Naive thymus-derived CD8-positive, alpha-beta T cell (primary cell): Measurements from ENCODE around the gene EFNA3. TPM values are rescaled to one million over a fixed set of nuclear protein-coding genes. Genes with fewer than 3 reads are reported as not detected.

Source experiments
- ATAC-seq, 2 donors: fragments of 150-1000 bp; cut with Tn5 transposase in 1 of 2; sonication (Bioruptor Pico), chemical (Tn5 transposase) in 1 of 2; 1 replicate in 1 of 2; 2 replicates in 1 of 2; pipeline ENCODE4 v1.10.0; 2021; ENCODE audit warnings: mild to moderate bottlenecking in 2 of 2, moderate library complexity in 2 of 2
- POLR2A ChIA-PET: fragments of 350-600 bp; sonication (Branson Sonifier 250); formaldehyde crosslinking; loops from one replicate; lab custom pipeline; 2021; ENCODE audit warnings: antibody characterized with exemption; lab: Charles Lee
- DNase-seq, 10 donors: peaks; one replicate each; pipeline versions ENCODE4 v3.0.0 to v3.0.0-alpha.2; 2020 to 2022
- H3K27ac Mint-ChIP-seq, 10 donors: one replicate each; pipeline ENCODE4 v1.8.0; 2020 to 2022; ENCODE audit warnings: mild to moderate bottlenecking in 10 of 10, mixed read lengths in 10 of 10, moderate library complexity in 4 of 10, inconsistent platforms in 1 of 10
- H3K27me3 Mint-ChIP-seq, 5 donors: one replicate each; pipeline ENCODE4 v1.8.0; 2021 to 2022; ENCODE audit warnings: mixed read lengths in 5 of 5
- H3K36me3 Mint-ChIP-seq, 3 donors: one replicate each; pipeline ENCODE4 v1.8.0; 2020 to 2022; ENCODE audit warnings: mixed read lengths in 3 of 3, mild to moderate bottlenecking in 2 of 3, inconsistent platforms in 1 of 3
- H3K4me1 Mint-ChIP-seq, 4 donors: one replicate each; pipeline ENCODE4 v1.8.0; 2021 to 2022; ENCODE audit warnings: mixed read lengths in 4 of 4
- H3K4me3 Mint-ChIP-seq, 10 donors: one replicate each; pipeline ENCODE4 v1.8.0; 2020 to 2022; ENCODE audit warnings: mild to moderate bottlenecking in 10 of 10, mixed read lengths in 10 of 10, moderate library complexity in 6 of 10, inconsistent platforms in 1 of 10
- H3K9me3 Mint-ChIP-seq, 9 donors: one replicate each; pipeline ENCODE4 v1.8.0; 2020 to 2022; ENCODE audit warnings: mixed read lengths in 9 of 9, mild to moderate bottlenecking in 3 of 9, inconsistent platforms in 1 of 9, moderate library complexity in 1 of 9
- polyA plus RNA-seq, 3 donors: library from polyadenylated mRNA; unstranded; fragments of 300-500 nt; fragmentation: Illumina TruSeq; gene quantifications; one replicate each; pipeline ENCODE4 v1.2.3, GENCODE V29; 2021
- total RNA-seq, 8 experiments: library from RNA in 2 of 8; stranded (reverse) in 2 of 8; gene quantifications; one replicate each; pipeline ENCODE4 v1.2.3 and lab custom pipeline; 2021 to 2026

The EFNA3 gene
- total and polyA plus RNA-seq, 5 experiments from 2014 or later, result 0.53 to 1.3 (median 0.88) TPM

DNA sequence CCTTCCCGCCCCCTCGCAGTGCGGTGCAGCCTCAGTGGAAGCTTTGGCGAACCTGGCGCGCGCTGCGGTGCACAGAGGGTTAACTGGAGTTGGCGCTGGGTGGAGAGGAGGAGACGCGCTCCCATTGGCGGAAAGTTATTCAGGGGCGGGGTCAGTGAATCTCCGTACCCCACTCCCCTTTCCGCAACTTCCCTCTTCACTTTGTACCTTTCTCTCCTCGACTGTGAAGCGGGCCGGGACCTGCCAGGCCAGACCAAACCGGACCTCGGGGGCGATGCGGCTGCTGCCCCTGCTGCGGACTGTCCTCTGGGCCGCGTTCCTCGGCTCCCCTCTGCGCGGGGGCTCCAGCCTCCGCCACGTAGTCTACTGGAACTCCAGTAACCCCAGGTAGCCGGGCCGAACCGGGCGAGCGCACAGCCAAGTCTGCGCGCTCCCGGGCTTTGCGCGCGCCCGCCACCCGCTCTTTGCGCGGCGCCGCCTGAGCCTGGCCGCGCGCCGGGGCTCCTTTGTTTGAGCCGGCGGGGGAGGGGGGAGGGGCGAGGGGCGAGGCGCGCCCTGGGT lies 15.0 kb upstream of the EFNA3 start, which contains the start of gene EFNA4:
TSS of gene EFNA4 (plus strand) at position 191 of the 561 bp plus-strand sequence. CDS start at position 275, 84 bp downstream.
- no peaks in the 10 kb centered on the region for H3K9me3 Mint-ChIP-seq
- POLR2A ChIA-PET, result interaction anchor here (0.7 to 5.4 kb wide), 9 partner anchors 9 to 108 kb away, joined by 3 to 44 read pairs (median 4); partner anchors contain the start of genes EFNA3 and PBXIP1
- ATAC-seq (peak; percentile 86 to 88), DNase-seq (peak; percentile 67 to 90 (median 80))
- H3K27ac Mint-ChIP-seq, result peak within 1 kb of the TSS; percentile 33 to 96 (median 85)
- no peaks in the 10 kb centered on the region for H3K27me3 Mint-ChIP-seq
- H3K4me1 Mint-ChIP-seq, result peaks cover 21 to 50% (median 36%) of the 10 kb centered on the region in 4 donors
- peaks cover 0 to 16% (median 0%) of the 10 kb centered on the region in 3 donors for H3K36me3 Mint-ChIP-seq
- H3K4me3 Mint-ChIP-seq, result peak within 1 kb of the TSS; percentile 81 to 98 (median 96)

DNA sequence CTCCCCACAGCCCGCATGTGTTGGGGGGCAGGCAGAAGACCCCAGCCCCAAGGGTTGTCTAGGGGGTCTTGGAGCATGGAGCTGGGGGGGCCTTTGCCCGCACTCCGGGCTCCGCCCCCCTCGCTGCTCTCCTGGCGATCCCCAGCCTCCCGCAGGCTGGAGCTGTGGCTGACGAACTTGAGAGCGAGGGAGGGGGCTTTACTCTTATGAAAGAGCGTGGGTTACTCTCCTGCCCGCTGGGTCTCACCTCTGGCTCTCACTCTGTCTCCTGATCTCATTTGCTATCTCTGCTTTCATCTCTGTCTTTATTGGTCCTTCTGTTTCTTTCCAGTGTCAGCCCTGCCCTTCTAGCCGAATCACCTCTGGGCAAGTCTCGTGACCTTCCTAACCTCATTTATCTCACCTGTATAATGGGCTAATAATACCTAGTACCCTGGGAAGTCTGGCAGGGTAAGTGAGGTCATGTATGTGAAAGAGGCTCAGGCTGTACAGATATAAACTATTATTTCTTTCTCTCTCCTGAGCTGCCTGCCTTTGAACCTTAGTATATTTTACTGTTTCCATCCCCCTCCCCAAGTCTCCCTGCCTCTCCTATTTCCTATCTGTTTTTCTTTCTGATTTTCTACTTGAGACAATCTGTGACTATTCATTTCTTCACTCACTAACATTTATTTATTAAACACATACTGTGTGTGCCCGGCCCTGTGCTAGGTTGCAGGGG lies 14.4 kb upstream of the EFNA3 start:
- peak overlapping the region in 8 of 10 donors; percentile 5 to 86 (median 76) for H3K27ac Mint-ChIP-seq
- DNase-seq (no peak), ATAC-seq (peak; percentile 12 to 25)
- POLR2A ChIA-PET, result interaction anchor here (0.8 to 3.9 kb wide), 6 partner anchors 8 to 108 kb away, joined by 3 to 22 read pairs (median 6); partner anchors contain the start of genes EFNA3 and PBXIP1
- peaks cover 21 to 50% (median 36%) of the 10 kb centered on the region in 4 donors for H3K4me1 Mint-ChIP-seq
- H3K27me3 Mint-ChIP-seq, result no peaks in the 10 kb centered on the region
- H3K4me3 Mint-ChIP-seq, result peak overlapping the region; percentile 80 to 97 (median 88)
- no peaks in the 10 kb centered on the region for H3K9me3 Mint-ChIP-seq
- peaks cover 0 to 20% (median 0%) of the 10 kb centered on the region in 3 donors for H3K36me3 Mint-ChIP-seq

DNA sequence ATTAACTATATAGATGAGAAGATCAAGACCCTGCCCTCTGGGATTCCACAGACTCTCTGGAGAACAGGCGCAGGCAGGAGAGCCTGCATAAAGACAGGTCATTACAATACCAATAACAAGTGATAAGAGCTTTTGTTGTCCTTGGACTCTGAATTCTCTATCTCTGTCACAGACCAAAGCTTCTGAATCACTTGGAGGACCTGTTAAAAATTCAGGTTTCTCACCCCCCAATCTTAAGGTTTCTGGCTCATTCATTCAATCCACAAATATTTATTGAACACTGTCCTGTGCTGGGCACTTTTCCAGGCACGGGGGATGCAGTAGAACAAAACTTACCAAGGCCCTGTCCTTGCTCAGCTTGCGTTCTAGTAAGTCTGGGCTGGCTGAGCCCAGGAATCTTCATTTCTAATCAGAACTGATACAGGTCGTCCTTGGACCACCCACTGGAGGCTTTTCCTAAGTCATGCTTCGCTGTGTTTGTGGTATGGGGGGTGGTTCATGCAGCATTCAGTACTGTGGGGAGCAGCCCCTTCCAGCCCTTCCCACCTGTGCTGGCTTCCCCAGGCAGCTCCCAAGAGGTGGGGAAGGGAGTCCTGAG lies 13.7 kb upstream of the EFNA3 start:
- Mint-ChIP-seq H3K36me3 (peaks cover 0 to 20% (median 0%) of the 10 kb centered on the region in 3 donors), H3K27ac (peak overlapping the region in 3 of 10 donors; percentile 70 to 79 (median 72)), H3K4me1 (peaks cover 21 to 50% (median 39%) of the 10 kb centered on the region in 4 donors), H3K27me3 (no peaks in the 10 kb centered on the region), H3K4me3 (peak overlapping the region; percentile 80 to 97 (median 88)), H3K9me3 (no peaks in the 10 kb centered on the region)
- POLR2A ChIA-PET, result interaction anchor here (0.7 to 3.9 kb wide), 3 partner anchors 9 to 20 kb away, joined by 3 to 22 read pairs (median 7); partner anchors contain the start of gene EFNA3
- DNase-seq, result no peak
- ATAC-seq, result no peak

DNA sequence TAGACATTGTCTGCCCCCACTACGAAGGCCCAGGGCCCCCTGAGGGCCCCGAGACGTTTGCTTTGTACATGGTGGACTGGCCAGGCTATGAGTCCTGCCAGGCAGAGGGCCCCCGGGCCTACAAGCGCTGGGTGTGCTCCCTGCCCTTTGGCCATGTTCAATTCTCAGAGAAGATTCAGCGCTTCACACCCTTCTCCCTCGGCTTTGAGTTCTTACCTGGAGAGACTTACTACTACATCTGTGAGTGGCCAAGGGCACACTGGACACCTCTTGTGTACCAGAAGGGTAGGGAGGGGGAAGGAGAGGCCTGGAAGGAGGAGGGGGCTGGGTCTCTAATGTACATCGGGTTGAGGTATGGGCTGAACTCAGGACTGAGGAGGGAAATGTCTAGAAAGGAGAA lies 11.9 kb upstream of the EFNA3 start:
- no peak for DNase-seq
- POLR2A ChIA-PET, result interaction anchor here (1.0 to 3.9 kb wide), 3 partner anchors 9 to 19 kb away, joined by 3 to 22 read pairs (median 3); partner anchors contain the start of gene ADAM15
- peak overlapping the region in 2 of 10 donors; percentile 39 to 42 for H3K4me3 Mint-ChIP-seq
- H3K9me3 Mint-ChIP-seq, result no peaks in the 10 kb centered on the region
- H3K27ac Mint-ChIP-seq, result no peak overlapping the region
- peaks cover 0 to 20% (median 0%) of the 10 kb centered on the region in 3 donors for H3K36me3 Mint-ChIP-seq
- peaks cover 19 to 59% (median 43%) of the 10 kb centered on the region in 4 donors for H3K4me1 Mint-ChIP-seq
- no peak for ATAC-seq
- H3K27me3 Mint-ChIP-seq, result no peaks in the 10 kb centered on the region

DNA sequence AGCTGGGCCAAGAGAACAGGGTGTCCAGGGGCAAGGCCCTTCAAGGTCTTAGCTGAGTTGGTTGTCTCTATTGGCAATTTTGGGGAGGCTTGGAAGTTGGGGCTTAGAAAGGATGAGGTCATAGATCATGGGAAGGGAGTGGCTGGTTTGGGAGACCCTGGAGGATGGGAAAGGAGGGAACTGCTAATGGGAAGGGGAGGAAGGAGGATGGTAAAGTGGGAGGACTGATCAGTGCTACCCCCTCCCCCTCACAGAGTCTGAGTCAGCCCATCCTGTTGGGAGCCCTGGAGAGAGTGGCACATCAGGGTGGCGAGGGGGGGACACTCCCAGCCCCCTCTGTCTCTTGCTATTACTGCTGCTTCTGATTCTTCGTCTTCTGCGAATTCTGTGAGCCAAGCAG lies 10.0 kb upstream of the EFNA3 start:
- peak overlapping the region in 3 of 10 donors; percentile 8 to 33 (median 29) for H3K27ac Mint-ChIP-seq
- POLR2A ChIA-PET, result interaction anchor here (1.9 kb wide), 1 partner anchor 16 kb away, joined by 6 read pairs; no protein-coding TSS in a partner anchor
- H3K4me3 Mint-ChIP-seq, result peak overlapping the region in 3 of 10 donors; percentile 22 to 54 (median 42)

DNA sequence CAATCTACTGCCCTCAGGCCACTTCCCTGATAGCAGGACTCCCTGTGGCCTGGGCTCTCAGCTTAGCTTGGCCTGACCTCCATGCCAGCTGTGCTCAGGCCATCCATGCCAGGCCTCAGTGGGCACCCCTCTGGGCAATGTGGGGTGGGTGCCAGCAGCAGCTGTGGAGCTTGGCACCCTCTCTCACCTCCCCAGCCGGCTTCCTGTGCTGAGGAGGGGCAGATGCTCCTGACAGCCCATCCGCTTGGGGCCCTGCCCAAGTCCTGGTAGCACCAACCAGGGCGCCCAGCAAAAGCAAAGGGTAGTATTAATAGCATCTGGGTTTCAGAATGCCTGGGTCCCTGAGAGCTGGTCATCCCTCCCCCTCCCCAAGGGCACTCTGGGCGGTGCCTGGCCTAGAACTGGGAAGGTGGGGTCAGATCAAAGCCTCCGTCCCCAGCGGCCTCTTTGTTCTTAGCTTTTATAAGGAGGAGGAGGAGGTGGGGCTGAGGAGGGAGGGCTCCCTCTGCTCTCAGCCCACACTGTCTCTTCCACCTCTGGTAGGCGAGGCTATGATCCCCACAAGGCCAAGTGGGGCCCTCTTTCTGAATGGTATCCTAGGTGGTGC lies 9.0 kb upstream of the EFNA3 start:
- DNase-seq (no peak), ATAC-seq (no peak)
- Mint-ChIP-seq H3K4me1 (peaks cover 15 to 57% (median 42%) of the 10 kb centered on the region in 4 donors), H3K27ac (peak overlapping the region in 1 of 10 donors; percentile 32), H3K9me3 (no peaks in the 10 kb centered on the region), H3K36me3 (peaks cover 0 to 20% (median 0%) of the 10 kb centered on the region in 3 donors), H3K27me3 (no peaks in the 10 kb centered on the region), H3K4me3 (peak overlapping the region in 2 of 10 donors; percentile 11 to 73)
- POLR2A ChIA-PET, result interaction anchor here (1.9 to 2.4 kb wide), 3 partner anchors 11 to 19 kb away, joined by 5 to 14 read pairs (median 6); partner anchors contain the start of gene ADAM15

More for the DNA sequence above, 10.0 kb upstream of the EFNA3 start:
- no peaks in the 10 kb centered on the region for H3K9me3 Mint-ChIP-seq
- DNase-seq (no peak), ATAC-seq (no peak)
- peaks cover 20 to 59% (median 41%) of the 10 kb centered on the region in 4 donors for H3K4me1 Mint-ChIP-seq
- peaks cover 0 to 20% (median 0%) of the 10 kb centered on the region in 3 donors for H3K36me3 Mint-ChIP-seq
- H3K27me3 Mint-ChIP-seq, result no peaks in the 10 kb centered on the region

DNA sequence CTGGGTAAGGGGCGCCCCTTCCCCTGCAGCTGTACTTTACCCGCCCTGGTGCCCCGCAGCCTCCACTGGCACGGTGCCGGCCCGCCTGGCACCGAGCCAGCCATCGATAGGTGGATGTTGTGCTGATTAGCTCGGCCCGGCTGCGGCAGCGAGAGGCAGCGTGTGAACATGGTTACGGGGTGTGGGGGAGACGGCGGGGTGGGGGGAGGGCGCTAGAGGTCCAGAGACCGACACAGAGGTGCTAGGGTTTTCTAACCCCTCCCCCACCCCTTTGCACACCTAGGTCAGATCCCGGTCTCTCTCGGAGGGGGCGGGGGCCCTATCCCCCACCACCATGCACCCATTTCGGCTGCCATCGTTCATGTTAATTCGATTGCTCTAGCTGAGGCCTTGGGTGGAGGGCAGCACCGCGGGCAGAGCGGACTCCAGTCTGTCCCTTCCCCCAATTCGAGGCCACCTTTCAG lies 8.4 kb upstream of the EFNA3 start:
- DNase-seq (no peak), ATAC-seq (no peak)
- POLR2A ChIA-PET, result interaction anchor here (0.9 to 2.4 kb wide), 6 partner anchors 10 to 114 kb away, joined by 3 to 14 read pairs (median 6); partner anchors contain the start of genes ADAM15 and PBXIP1
- no peaks in the 10 kb centered on the region for H3K9me3 Mint-ChIP-seq
- peaks cover 0 to 20% (median 0%) of the 10 kb centered on the region in 3 donors for H3K36me3 Mint-ChIP-seq
- peaks cover 14 to 52% (median 39%) of the 10 kb centered on the region in 4 donors for H3K4me1 Mint-ChIP-seq
- peak overlapping the region; percentile 27 to 78 (median 60) for H3K4me3 Mint-ChIP-seq
- H3K27me3 Mint-ChIP-seq, result no peaks in the 10 kb centered on the region
- peak overlapping the region in 4 of 10 donors; percentile 41 to 57 (median 50) for H3K27ac Mint-ChIP-seq

DNA sequence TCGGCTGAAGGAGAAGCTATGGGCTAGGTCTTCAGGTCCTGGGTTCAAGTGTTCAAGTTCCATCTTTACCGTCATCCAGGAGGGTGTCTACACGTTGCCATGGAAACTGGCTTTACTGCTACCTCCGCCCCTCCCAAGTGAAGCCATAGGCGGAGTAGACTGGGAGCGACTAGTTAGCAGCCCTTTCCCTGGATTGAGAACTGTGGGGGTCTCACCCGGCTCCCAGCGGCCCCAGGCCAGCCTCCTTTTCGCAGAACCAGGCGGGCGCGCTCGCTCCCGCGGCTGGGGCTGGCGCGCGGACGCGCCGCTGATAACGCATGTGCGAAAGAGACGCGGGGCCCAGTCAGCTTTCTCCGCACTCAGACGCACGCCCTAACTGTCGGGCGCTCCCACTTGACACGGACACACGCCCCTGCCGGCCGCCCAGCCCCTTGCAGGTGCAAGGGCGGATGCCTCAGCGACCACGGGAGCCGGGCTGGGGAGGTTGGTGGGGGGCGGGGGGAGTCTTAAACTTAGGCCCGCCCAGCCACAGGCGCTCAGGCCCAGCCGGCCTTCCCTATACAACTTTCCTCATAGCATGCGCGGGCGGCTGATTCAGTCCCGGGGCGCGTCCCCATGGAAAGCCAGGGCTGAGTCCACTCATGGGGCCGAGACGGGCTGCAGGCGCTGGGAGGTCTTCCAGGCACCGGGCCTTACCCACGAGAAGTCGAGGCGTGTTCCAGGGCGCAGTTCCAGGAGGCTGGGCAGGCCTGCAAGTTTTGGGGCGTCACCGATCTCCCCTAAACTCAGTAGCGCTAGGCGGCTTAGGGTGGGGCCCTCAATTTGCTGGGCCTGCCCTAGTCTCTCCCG lies 7.7 kb upstream of the EFNA3 start:
- H3K4me1 Mint-ChIP-seq, result peaks cover 14 to 51% (median 39%) of the 10 kb centered on the region in 4 donors
- DNase-seq (peak; percentile 64 to 90 (median 82)), ATAC-seq (peak; percentile 97 to 98)
- no peaks in the 10 kb centered on the region for H3K27me3 Mint-ChIP-seq
- H3K4me3 Mint-ChIP-seq, result peak overlapping the region; percentile 58 to 78 (median 64)
- H3K9me3 Mint-ChIP-seq, result no peaks in the 10 kb centered on the region
- POLR2A ChIA-PET, result interaction anchor here (0.6 to 2.4 kb wide), 6 partner anchors 9 to 115 kb away, joined by 3 to 14 read pairs (median 6); partner anchors contain the start of genes ADAM15 and PBXIP1
- H3K36me3 Mint-ChIP-seq, result peaks cover 0 to 20% (median 0%) of the 10 kb centered on the region in 3 donors
- H3K27ac Mint-ChIP-seq, result peak overlapping the region in 7 of 10 donors; percentile 41 to 90 (median 57)

DNA sequence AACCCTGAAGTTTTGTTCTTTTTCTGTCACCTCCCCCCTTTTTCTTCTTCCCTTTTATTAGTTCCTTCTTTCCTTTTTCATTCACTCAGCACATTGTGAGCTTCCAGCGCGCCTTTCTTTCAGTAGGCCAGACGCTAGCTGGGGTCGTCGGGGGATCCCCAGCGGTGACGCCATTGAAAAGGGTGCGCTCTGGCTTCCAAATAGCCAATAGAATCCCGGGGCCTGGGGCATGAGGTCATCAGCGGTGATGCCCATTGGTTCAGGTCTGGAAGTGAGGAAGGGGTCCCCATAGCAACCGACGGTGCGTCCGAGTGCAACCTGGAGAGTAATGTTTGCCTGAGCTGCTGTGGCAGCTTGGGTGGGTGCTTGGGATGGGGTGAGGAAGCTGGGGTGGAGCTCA lies 6.9 kb upstream of the EFNA3 start:
- Mint-ChIP-seq H3K4me1 (peaks cover 13 to 43% (median 37%) of the 10 kb centered on the region in 4 donors), H3K4me3 (peak overlapping the region in 9 of 10 donors; percentile 58 to 78 (median 63))

DNA sequence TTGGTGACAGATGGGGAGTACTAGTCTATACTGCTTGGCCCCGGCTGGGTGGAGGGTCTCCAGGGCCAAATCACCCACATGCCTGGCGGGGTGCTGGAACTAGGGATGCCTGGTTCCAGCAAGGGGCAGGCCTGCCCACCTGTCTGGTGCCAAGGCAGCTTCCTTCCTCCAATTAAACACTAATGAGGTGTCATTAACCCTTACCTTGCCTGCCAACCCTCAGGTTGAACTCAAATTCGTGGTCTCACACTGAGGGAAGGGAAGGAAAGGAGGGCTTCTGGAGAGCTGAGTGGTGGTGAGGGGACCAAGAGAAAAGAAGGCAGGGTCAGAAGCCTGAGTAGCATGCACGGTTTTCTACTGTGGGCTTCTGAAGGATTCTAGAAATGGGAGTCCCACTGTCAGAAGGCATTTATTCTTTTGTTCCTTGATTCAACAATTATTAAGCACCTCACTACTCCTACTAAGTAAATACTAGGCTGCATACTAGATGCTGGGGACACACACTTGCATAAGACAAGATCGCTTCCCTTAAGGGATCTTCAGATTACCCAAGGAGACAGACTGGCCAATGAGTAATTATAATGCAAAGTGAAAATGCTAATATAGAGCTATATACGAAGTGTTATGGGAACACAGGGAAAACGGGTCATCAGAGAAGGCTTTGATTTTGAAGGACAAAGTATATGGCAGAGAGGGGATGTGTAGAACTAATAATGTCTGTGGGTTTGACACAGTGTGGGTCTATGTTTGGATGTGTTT lies 5.9 kb upstream of the EFNA3 start:
- no peak for DNase-seq
- peaks cover 0 to 9% (median 0%) of the 10 kb centered on the region in 3 donors for H3K36me3 Mint-ChIP-seq
- no peaks in the 10 kb centered on the region for H3K27me3 Mint-ChIP-seq
- peak overlapping the region in 1 of 10 donors; percentile 41 for H3K27ac Mint-ChIP-seq
- POLR2A ChIA-PET, result interaction anchor here (0.5 to 1.0 kb wide), 2 partner anchors 9 to 547 kb away, joined by 5 to 6 read pairs; partner anchors contain the start of gene EFNA4
- ATAC-seq, result no peak
- no peaks in the 10 kb centered on the region for H3K9me3 Mint-ChIP-seq
- peak overlapping the region in 1 of 10 donors; percentile 73 for H3K4me3 Mint-ChIP-seq
- H3K4me1 Mint-ChIP-seq, result peaks cover 13 to 39% (median 38%) of the 10 kb centered on the region in 4 donors

More for the DNA sequence above, 6.9 kb upstream of the EFNA3 start:
- Mint-ChIP-seq H3K36me3 (peaks cover 0 to 15% (median 0%) of the 10 kb centered on the region in 3 donors), H3K27ac (peak overlapping the region in 5 of 10 donors; percentile 43 to 88 (median 76)), H3K27me3 (no peaks in the 10 kb centered on the region), H3K9me3 (no peaks in the 10 kb centered on the region)
- POLR2A ChIA-PET, result interaction anchor here (0.6 kb wide), 1 partner anchor 100 kb away, joined by 3 read pairs; no protein-coding TSS in a partner anchor
- DNase-seq, result no peak
- ATAC-seq, result no peak
